Stimulated activated CD4-positive, alpha-beta T cell treated with anti-CD3 and anti-CD28 coated beads, Interleukin-1b, Interleukin-23, amount 100 ng/mL, for 48 hours (primary cell): ENCODE results near the gene DCAF6.

ENCODE experiments used
- DNase-seq: peaks from one replicate; pipeline ENCODE4 v3.0.0-alpha.2; 2020

Gene DCAF6

DNA sequence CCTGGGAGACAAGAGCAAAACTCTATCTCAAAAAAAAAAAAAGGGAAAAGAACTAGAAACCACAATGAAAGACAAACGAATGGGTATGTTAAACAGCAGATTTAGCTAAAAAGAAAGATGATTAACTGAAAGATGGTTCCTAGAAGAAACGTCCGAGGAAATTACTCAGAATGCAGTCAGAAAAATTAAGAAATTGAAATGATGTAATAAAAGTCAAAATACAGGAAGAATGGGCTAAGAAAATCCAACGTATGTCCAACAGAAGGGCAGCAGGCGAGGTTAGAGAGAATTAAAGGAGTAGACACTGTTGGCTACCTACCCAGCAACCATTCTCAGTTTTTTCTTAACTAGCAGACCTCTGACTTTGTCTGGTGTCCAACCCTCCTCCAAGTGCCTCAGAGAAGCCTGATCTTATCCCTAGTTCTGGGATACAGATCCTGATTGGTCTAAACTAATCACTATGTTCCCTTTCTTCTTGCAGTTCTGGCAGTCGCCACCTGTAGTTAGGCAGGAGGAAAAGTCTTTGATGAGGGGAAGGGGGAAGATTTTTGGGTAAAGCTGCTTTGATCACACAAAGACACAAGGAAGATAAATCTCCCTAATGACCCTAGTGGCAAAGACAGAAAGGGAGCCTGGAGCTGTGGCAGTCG is 174.5 kb downstream of the DCAF6 start:
- DNase-seq = no peak

DNA sequence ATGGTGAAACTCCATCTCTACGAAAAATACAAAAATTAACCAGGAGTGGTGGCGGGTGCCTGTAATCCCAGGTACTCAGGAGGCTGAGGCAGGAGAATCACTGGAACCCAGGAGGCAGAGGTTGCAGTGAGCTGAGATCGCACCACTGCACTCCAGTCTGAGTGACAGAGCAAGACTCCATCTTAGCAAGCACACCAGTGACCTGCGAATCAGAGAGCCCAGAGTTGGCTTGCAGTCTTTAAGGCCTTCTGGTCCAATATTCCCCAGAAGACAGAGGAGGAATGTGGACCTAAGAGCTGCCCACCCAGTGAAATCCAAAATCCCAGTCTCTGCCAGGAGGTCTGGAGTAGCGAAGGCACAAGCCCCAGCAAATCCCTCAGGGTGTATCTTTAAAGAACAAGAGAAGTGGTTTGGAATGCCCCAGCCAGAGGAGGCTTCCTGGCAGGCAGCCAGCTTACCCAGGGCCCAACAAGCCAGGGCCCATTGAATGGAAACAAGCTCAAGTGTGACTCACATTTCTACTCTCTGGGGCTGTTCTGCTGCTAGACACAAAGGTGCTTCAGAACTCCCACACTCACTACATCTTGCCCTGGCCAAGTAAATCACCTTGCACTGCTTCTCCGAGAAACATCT is 176.3 kb downstream of the DCAF6 start:
- peak; percentile 66 for DNase-seq

DNA sequence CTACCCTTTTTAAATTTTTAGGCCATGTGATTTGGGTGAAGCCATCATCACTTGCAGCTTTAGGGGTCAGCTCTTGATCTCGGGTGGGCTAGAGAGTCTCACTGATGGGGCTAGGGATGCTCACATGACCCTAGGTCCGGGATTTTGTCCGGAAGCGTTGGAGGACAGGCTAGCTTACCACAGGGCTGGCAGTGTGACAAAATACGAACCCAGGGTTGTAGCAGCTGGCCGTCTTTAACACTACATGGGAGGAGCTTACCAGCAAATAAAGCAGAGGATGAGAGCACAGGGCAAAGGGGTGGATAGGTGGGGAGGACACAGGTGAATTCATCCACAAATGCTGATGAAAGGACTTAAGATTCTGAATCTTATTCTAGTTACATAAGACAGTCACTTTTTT is 178.4 kb downstream of the DCAF6 start:
- no peak for DNase-seq

DNA sequence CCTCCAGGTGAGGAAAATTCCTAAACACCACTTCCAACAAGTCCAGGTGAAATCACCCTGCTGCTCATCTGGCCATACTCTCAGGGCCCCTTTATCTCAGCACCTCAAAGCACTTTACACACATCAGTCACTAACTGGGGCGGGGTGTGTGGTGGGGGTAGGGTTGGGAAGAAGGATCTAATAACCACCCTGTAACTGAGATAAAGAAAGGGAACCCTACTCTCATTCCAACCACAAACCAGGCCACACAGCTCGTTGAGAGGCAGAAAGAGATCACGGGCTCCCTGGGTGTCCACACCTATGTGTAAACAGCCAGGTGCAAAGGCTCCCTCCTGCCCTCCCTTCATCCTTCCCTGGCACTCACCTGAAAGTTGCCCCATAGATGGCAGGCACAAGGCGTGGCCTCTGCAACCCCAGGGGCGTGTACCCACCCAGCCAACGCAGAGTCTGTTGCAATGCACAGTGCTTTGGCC is 179.9 kb downstream of the DCAF6 start:
- DNase-seq = no peak

DNA sequence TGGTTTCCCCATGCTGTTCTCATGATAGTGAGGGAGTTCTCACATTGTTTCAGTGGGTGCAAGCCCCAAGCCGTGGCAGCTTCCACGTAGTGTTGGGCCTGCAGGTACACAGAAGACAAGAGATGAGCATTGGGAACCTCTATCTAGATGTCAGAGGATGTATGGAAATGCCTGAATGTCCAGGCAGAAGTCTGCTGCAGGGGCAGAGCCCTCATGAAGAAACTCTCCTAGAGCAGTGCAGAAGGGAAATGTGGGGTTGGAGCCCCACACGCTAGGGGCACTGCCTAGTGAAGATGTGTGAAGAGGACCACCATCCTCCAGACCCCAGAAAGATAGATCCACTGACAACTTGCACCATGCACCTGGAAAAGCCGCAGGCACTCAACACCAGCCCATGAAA is 183.3 kb downstream of the DCAF6 start:
- no peak for DNase-seq

DNA sequence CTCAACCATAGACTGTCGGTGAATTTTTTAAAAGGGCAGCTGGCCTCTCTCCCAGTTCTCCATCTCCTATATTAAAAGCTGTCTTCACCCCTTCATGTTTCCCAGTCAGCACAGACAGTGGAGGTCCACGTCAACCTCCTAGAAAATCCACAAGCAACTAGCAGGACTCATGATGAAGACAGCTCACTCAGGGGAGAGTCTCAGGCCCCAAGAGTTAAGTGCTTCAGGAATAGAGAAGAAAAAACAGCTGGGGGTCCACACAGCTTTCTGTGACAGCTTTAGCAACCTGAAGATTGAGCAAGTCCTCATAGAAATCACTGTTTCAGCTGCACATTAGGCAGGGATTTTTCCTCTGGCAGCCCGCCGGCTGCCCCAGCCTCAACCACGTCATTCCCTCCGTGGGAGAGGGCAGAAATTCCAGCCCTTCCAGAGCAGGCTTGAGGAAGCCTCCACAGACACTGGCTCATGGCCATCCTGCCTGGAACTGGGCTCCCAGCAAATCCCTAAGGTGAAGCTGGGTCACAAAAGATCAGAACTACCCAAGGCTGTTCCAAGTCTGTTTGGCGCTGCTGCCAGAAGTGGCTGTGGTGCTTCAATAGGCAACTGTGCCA is 185.0 kb downstream of the DCAF6 start:
- DNase-seq = no peak

DNA sequence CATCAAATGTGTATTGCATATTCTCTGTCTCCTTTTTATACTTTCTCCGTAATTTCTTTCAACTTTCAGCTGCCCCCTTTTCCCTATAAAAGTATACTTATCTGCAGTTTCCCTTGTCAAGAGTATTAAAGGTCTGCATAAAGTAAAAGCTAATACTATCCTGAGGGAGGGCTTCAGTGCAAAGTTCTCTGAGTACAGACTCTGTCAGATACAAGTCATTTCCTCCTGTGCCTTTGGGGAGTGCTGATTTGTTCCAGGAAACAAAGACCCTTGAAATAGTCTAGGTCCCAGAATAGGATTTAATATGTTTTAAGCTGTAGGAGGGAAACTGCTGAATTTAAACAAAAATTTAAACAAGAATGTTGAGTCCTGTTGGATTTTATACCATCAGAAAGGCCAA is 188.6 kb downstream of the DCAF6 start:
- no peak for DNase-seq
